Measurements from ENCODE around the gene CIT.
A peak's percentile ranks its signal among the peaks of the same experiment; 100 is the strongest.

Gene CIT

GRCh38 chr12:119803381-119803791 lies 73.7 kb downstream of the CIT start:
- peak overlapping the region; percentile 48 for H3K4me3 ChIP-seq (ENCODE audit: low read depth, low read length)
- peaks cover 16% of the 10 kb centered on the region for H3K4me1 ChIP-seq (ENCODE audit: control insufficient read depth, insufficient read depth, low read length)
- H3K27ac ChIP-seq (ENCODE audit: low read depth, low read length): no peak overlapping the region
- peak overlapping the region; percentile 3 for H3K9ac ChIP-seq (ENCODE audit: low read length)
- peaks cover 6% of the 10 kb centered on the region; the same call in 1 of the 2 replicates for H3K9me3 ChIP-seq (ENCODE audit: control insufficient read depth, insufficient read depth, low read depth, low read length)
- H3K27me3 ChIP-seq (ENCODE audit: control insufficient read depth, insufficient read depth, low read length): no peaks in the 10 kb centered on the region
- peaks cover 19% of the 10 kb centered on the region for H3K36me3 ChIP-seq (ENCODE audit: control insufficient read depth, insufficient read depth, low read length)

GRCh38 chr12:119802472-119802871 lies 74.6 kb downstream of the CIT start:
- Histone ChIP-seq H3K9me3 (ENCODE audit: control insufficient read depth, insufficient read depth, low read depth, low read length) (peaks cover 6% of the 10 kb centered on the region; the same call in 1 of the 2 replicates), H3K4me1 (ENCODE audit: control insufficient read depth, insufficient read depth, low read length) (peaks cover 16% of the 10 kb centered on the region), H3K9ac (ENCODE audit: low read length) (no peak overlapping the region), H3K27me3 (ENCODE audit: control insufficient read depth, insufficient read depth, low read length) (no peaks in the 10 kb centered on the region), H3K36me3 (ENCODE audit: control insufficient read depth, insufficient read depth, low read length) (peaks cover 28% of the 10 kb centered on the region), H3K27ac (ENCODE audit: low read depth, low read length) (no peak overlapping the region), H3K4me3 (ENCODE audit: low read depth, low read length) (no peak overlapping the region)

- Histone ChIP-seq H3K9ac (ENCODE audit: low read length) (no peak overlapping the region), H3K27ac (ENCODE audit: low read depth, low read length) (no peak overlapping the region), H3K4me3 (ENCODE audit: low read depth, low read length) (no peak overlapping the region), H3K27me3 (ENCODE audit: control insufficient read depth, insufficient read depth, low read length) (no peaks in the 10 kb centered on the region), H3K36me3 (ENCODE audit: control insufficient read depth, insufficient read depth, low read length) (peaks cover 57% of the 10 kb centered on the region), H3K4me1 (ENCODE audit: control insufficient read depth, insufficient read depth, low read length) (no peaks in the 10 kb centered on the region), H3K9me3 (ENCODE audit: control insufficient read depth, insufficient read depth, low read depth, low read length) (no peaks in the 10 kb centered on the region)
Measured at GRCh38 chr12:119797090-119797489, 80.0 kb downstream of the CIT start.

- no peaks in the 10 kb centered on the region for H3K4me1 ChIP-seq (ENCODE audit: control insufficient read depth, insufficient read depth, low read length)
- H3K27me3 ChIP-seq (ENCODE audit: control insufficient read depth, insufficient read depth, low read length): no peaks in the 10 kb centered on the region
- H3K36me3 ChIP-seq (ENCODE audit: control insufficient read depth, insufficient read depth, low read length): peaks cover 50% of the 10 kb centered on the region
- H3K9ac ChIP-seq (ENCODE audit: low read length): no peak overlapping the region
- no peaks in the 10 kb centered on the region for H3K9me3 ChIP-seq (ENCODE audit: control insufficient read depth, insufficient read depth, low read depth, low read length)
- no peak overlapping the region for H3K27ac ChIP-seq (ENCODE audit: low read depth, low read length)
- no peak overlapping the region for H3K4me3 ChIP-seq (ENCODE audit: low read depth, low read length)
Measured at GRCh38 chr12:119796292-119796691, 80.8 kb downstream of the CIT start.

- H3K27me3 ChIP-seq (ENCODE audit: control insufficient read depth, insufficient read depth, low read length): no peaks in the 10 kb centered on the region
- peaks cover 28% of the 10 kb centered on the region for H3K36me3 ChIP-seq (ENCODE audit: control insufficient read depth, insufficient read depth, low read length)
- H3K27ac ChIP-seq (ENCODE audit: low read depth, low read length): no peak overlapping the region
- H3K9ac ChIP-seq (ENCODE audit: low read length): no peak overlapping the region
- H3K4me3 ChIP-seq (ENCODE audit: low read depth, low read length): no peak overlapping the region
- H3K9me3 ChIP-seq (ENCODE audit: control insufficient read depth, insufficient read depth, low read depth, low read length): no peaks in the 10 kb centered on the region
- no peaks in the 10 kb centered on the region for H3K4me1 ChIP-seq (ENCODE audit: control insufficient read depth, insufficient read depth, low read length)
Measured at GRCh38 chr12:119791453-119791852, 85.7 kb downstream of the CIT start.

- Histone ChIP-seq H3K4me1 (ENCODE audit: control insufficient read depth, insufficient read depth, low read length) (no peaks in the 10 kb centered on the region), H3K9me3 (ENCODE audit: control insufficient read depth, insufficient read depth, low read depth, low read length) (0 out of 2 replicates have a peak, but pooled peaks cover 3% of the 10 kb centered on the region), H3K9ac (ENCODE audit: low read length) (no peak overlapping the region), H3K27ac (ENCODE audit: low read depth, low read length) (no peak overlapping the region), H3K36me3 (ENCODE audit: control insufficient read depth, insufficient read depth, low read length) (peaks cover 29% of the 10 kb centered on the region), H3K27me3 (ENCODE audit: control insufficient read depth, insufficient read depth, low read length) (no peaks in the 10 kb centered on the region), H3K4me3 (ENCODE audit: low read depth, low read length) (no peak overlapping the region)
Measured at GRCh38 chr12:119788786-119789185, 88.3 kb downstream of the CIT start.

- Histone ChIP-seq H3K9me3 (ENCODE audit: control insufficient read depth, insufficient read depth, low read depth, low read length) (0 out of 2 replicates have a peak, but pooled peaks cover 3% of the 10 kb centered on the region), H3K4me3 (ENCODE audit: low read depth, low read length) (no peak overlapping the region), H3K27me3 (ENCODE audit: control insufficient read depth, insufficient read depth, low read length) (no peaks in the 10 kb centered on the region), H3K27ac (ENCODE audit: low read depth, low read length) (no peak overlapping the region), H3K9ac (ENCODE audit: low read length) (no peak overlapping the region), H3K36me3 (ENCODE audit: control insufficient read depth, insufficient read depth, low read length) (peaks cover 43% of the 10 kb centered on the region), H3K4me1 (ENCODE audit: control insufficient read depth, insufficient read depth, low read length) (no peaks in the 10 kb centered on the region)
Measured at GRCh38 chr12:119786539-119786938, 90.6 kb downstream of the CIT start.

- H3K27ac ChIP-seq (ENCODE audit: low read depth, low read length): no peak overlapping the region
- H3K36me3 ChIP-seq (ENCODE audit: control insufficient read depth, insufficient read depth, low read length): peaks cover 43% of the 10 kb centered on the region
- H3K9me3 ChIP-seq (ENCODE audit: control insufficient read depth, insufficient read depth, low read depth, low read length): 0 out of 2 replicates have a peak, but pooled peaks cover 3% of the 10 kb centered on the region
- H3K4me3 ChIP-seq (ENCODE audit: low read depth, low read length): no peak overlapping the region
- no peaks in the 10 kb centered on the region for H3K4me1 ChIP-seq (ENCODE audit: control insufficient read depth, insufficient read depth, low read length)
- no peak overlapping the region for H3K9ac ChIP-seq (ENCODE audit: low read length)
- H3K27me3 ChIP-seq (ENCODE audit: control insufficient read depth, insufficient read depth, low read length): no peaks in the 10 kb centered on the region
Measured at GRCh38 chr12:119784673-119785072, 92.4 kb downstream of the CIT start.

GRCh38 chr12:119783787-119784186 lies 93.3 kb downstream of the CIT start:
- Histone ChIP-seq H3K36me3 (ENCODE audit: control insufficient read depth, insufficient read depth, low read length) (peaks cover 47% of the 10 kb centered on the region), H3K4me1 (ENCODE audit: control insufficient read depth, insufficient read depth, low read length) (no peaks in the 10 kb centered on the region), H3K27ac (ENCODE audit: low read depth, low read length) (no peak overlapping the region), H3K27me3 (ENCODE audit: control insufficient read depth, insufficient read depth, low read length) (no peaks in the 10 kb centered on the region; the same call in 1 of the 2 replicates), H3K9ac (ENCODE audit: low read length) (no peak overlapping the region), H3K9me3 (ENCODE audit: control insufficient read depth, insufficient read depth, low read depth, low read length) (0 out of 2 replicates have a peak, but pooled peaks cover 3% of the 10 kb centered on the region), H3K4me3 (ENCODE audit: low read depth, low read length) (no peak overlapping the region)

- H3K9ac ChIP-seq (ENCODE audit: low read length): no peak overlapping the region
- no peak overlapping the region for H3K27ac ChIP-seq (ENCODE audit: low read depth, low read length)
- H3K36me3 ChIP-seq (ENCODE audit: control insufficient read depth, insufficient read depth, low read length): peaks cover 47% of the 10 kb centered on the region
- H3K27me3 ChIP-seq (ENCODE audit: control insufficient read depth, insufficient read depth, low read length): peaks cover under 1% of the 10 kb centered on the region; the same call in 1 of the 2 replicates
- 0 out of 2 replicates have a peak, but pooled peaks cover 3% of the 10 kb centered on the region for H3K9me3 ChIP-seq (ENCODE audit: control insufficient read depth, insufficient read depth, low read depth, low read length)
- no peak overlapping the region for H3K4me3 ChIP-seq (ENCODE audit: low read depth, low read length)
- H3K4me1 ChIP-seq (ENCODE audit: control insufficient read depth, insufficient read depth, low read length): no peaks in the 10 kb centered on the region
Measured at GRCh38 chr12:119781804-119782203, 95.3 kb downstream of the CIT start.

GRCh38 chr12:119780786-119781434 lies 96.2 kb downstream of the CIT start:
- Histone ChIP-seq H3K9ac (ENCODE audit: low read length) (no peak overlapping the region), H3K27ac (ENCODE audit: low read depth, low read length) (no peak overlapping the region), H3K4me1 (ENCODE audit: control insufficient read depth, insufficient read depth, low read length) (peaks cover 2% of the 10 kb centered on the region; the same call in 1 of the 2 replicates), H3K9me3 (ENCODE audit: control insufficient read depth, insufficient read depth, low read depth, low read length) (0 out of 2 replicates have a peak, but pooled peaks cover 3% of the 10 kb centered on the region), H3K36me3 (ENCODE audit: control insufficient read depth, insufficient read depth, low read length) (peaks cover 46% of the 10 kb centered on the region), H3K27me3 (ENCODE audit: control insufficient read depth, insufficient read depth, low read length) (peaks cover 5% of the 10 kb centered on the region; the same call in 1 of the 2 replicates), H3K4me3 (ENCODE audit: low read depth, low read length) (no peak overlapping the region)
